DMS53 treated with DMSO at 0.1 percent for 48 hours (cell line): ENCODE data around the gene GALNT9.
A peak's percentile ranks its signal among the peaks of the same experiment; 100 is the strongest.

Source experiments
- DNase-seq: peaks from one replicate; lab custom pipeline; 2025; ENCODE audit not compliant: unreplicated experiment; lab: John Stamatoyannopoulos, UW

Gene GALNT9

DNA sequence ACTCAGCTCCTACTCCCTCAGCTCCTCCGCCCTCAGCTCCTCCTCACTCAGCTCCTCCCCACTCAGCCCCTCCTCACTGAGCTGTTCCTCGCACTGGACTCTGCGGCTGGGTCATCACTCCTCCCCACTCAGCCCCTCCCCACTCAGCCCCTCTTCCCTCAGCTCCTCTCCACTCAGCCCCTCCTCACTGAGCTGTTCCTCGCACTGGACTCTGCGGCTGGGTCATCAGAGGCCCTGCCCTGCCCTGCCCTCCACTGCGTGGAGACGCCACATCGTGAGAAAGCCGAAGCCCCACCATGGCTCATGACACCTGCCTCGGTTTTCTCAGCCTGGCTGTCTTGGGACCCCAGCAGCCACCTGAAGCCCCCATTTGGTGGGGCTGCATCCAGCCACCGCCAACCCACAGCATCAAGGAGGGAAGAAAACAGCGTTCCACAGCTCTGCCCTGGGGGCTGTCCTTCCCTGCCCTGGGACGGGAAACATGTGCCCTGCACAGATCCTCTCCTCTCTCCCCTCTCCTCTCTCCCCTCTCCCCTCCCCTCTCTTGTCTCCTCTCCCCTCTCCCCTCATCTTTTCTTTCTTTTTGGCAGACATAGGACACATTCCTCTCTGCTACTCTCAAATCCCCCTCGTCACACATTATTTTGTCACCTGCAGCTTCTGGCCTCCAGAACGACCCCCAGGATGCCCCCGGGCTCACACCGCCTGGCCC lies 167.4 kb downstream of the GALNT9 start:
- no peak for DNase-seq

DNA sequence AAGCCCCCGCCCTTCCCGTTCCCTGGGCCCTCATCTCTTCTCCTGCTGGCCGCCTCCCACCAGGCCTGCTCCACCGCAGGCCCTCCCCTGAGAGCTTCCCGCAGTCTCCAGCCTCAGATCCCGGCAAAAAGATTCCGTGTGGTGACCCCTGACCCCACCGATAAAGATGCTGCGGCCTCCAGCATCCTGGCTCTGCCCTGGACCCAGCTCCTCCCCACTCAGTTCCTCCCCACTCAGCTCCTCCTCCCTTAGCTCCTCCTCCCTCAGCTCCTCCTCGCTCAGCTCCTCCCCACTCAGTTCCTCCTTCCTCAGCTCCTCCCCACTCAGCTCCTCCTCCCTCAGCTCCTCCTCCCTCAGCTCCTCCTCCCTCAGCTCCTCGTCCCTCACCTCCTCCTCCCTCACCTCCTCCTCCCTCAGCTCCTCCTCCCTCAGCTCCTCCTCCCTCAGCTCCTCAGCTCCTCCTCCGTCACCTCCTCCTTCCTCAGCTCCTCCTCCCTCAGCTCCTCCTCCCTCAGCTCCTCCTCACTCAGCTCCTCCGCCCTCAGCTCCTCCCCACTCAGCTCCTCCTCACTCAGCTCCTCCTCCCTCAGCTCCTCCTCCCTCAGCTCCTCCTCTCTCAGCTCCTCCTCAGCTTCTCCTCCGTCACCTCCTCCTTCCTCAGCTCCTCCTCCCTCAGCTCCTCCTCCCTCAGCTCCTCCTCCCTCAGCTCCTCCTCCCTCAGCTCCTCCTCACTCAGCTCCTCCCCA lies 168.2 kb downstream of the GALNT9 start:
- DNase-seq: no peak

DNA sequence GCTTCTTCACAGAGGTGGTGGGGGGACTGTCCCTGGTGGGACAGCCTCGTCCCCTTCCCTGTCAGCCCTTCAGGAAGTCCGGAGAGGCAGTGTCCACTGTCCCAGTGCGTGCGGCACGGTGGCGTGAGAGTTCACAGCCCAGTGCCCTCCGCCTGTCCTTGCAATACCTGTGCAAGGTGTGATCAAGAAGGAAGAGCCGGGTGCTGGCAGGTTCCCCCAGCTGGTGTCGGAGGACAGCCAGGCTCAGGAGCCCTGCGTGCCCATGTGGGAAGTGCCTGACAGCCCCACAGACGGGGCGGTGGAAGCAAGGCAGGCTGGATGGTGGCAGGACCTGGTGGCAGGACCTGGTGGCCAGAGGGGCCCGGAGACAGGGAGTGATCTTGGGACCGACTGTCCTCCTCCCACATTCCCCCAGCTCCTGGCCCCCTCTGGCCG lies 168.8 kb downstream of the GALNT9 start:
- no peak for DNase-seq

DNA sequence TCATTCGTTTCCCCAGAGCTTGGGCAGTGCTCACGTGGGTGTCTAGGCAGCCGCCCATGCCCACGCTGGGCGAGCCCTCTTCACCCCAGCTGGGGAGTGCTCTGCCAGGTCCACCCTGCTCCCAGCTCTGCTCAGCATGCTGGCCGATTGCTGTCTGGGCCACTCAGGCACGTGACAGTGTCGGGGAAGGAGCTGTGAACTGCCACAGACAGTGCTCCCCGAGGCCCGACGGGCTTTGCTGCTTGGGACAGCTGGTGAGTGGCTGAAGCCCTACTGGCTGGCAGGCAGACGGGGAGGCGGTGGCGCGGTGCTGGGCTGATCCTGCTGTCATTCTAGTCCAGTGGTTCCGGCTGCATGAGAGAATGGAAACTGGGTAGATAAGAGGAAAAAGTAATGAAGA lies 169.4 kb downstream of the GALNT9 start:
- no peak for DNase-seq

- DNase-seq: no peak
Measured at GRCh38 chr12:132159555-132160003, 169.8 kb downstream of the GALNT9 start.

DNA sequence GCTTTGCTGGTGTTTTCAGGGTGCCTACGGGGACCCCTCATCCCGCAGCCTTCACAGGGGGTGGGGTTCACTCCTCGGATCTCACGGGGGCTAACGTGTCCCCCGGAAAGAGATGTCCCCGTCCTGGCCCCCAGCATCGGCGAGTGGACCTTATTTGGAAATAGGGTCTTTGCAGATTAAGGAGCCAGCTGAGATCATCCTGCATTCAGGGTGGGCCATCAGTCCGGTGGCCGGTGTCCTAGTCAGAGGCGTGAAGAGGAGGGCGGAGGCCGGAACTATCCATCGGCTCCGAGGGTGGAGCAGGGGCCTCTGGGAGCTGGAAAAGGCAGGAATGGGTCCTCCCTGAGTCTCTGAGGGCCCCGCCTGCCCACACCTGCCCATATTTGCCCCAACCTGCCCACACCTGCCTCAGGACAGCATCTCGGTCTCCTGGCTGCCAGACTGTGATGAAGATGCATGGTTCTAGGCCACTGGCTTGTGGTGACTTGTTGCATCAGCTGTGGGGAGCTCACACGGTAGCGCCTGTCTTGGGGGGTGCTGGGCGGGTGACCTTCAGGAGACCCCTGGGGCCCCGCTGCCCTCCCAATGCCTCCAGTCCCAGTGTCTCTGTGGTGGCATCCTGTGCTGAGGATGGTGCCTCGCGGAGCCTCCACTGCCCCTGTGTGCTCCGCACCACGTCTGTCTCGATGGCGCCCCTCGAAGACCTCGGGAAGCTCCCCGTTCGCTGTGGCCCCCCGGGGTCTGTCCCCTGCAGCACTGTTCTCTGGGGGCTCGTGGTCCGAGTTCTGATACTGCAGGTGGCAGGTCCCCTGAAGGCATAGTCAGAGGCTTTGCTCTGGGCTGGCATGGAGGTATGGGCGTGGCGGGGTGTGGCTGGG lies 170.5 kb downstream of the GALNT9 start:
- DNase-seq: no peak

DNA sequence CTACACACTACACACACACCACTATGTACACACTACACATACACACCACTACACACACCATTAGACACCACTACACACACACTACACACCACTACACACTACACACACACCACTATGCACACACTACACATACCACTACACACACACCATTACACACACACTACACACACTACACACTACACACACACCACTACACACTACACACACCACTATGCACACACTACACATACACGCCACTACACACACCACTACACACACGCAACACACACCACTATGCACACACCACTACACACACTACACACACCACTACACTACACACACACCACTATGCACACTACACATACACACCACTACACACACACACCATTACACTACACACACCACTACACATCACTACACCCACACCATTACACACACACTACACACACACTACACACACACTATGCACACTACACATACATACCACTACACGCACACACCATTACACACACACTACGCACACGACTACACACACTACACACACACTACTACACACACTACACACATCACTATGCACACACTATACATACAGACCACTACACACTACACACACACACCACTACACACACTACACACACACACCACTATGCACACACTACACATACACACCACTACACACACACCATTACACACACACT lies 171.5 kb downstream of the GALNT9 start:
- DNase-seq: no peak

- no peak for DNase-seq
Measured at GRCh38 chr12:132156573-132157325, 172.6 kb downstream of the GALNT9 start.

DNA sequence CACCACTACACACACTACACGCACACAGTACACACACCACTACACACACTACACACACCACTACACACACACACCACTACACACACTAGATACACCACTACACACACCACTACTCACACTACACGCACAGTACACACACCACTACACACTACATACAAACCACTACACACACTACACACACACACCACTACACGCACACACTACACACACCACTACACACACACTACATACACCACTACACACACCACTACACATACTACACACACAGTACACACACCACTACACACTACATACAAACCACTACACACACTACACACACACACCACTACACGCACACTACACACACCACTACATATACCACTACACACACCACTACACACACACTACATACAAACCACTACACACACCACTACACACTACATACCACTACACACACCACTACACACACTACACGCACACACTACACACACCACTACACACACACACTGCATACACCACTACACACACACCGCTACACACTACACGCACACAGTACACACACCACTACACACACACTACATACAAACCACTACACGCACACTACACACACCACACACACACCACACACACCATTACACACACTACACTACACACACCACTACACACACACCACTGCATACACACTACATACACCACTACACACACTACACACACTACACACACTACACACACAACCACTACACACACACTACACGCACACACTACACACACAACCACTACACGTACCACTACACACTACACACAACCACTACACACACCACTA lies 173.4 kb downstream of the GALNT9 start:
- no peak for DNase-seq

GRCh38 chr12:132154941-132155770 lies 174.2 kb downstream of the GALNT9 start:
- no peak for DNase-seq

DNA sequence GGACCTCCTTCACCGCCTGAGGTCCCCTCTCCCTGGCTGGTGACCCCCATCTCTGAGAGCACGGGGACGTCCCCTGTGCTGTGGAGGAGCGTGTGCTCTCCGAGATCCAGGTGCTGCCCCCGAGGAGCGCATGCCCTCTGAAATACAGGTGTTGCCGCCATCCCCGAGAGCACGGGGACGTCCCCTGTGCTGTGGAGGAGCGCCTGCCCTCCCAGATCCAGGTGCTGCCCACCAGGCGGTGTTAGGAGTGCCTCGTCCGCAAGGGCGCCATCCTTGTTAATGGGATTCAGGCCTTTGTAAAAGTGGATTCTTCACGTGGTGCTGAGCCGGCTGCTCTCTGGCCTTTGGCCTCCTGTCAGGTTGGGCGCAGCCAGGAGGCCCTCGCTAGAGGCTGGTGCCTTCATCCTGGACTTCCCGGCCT lies 175.0 kb downstream of the GALNT9 start:
- no peak for DNase-seq

DNA sequence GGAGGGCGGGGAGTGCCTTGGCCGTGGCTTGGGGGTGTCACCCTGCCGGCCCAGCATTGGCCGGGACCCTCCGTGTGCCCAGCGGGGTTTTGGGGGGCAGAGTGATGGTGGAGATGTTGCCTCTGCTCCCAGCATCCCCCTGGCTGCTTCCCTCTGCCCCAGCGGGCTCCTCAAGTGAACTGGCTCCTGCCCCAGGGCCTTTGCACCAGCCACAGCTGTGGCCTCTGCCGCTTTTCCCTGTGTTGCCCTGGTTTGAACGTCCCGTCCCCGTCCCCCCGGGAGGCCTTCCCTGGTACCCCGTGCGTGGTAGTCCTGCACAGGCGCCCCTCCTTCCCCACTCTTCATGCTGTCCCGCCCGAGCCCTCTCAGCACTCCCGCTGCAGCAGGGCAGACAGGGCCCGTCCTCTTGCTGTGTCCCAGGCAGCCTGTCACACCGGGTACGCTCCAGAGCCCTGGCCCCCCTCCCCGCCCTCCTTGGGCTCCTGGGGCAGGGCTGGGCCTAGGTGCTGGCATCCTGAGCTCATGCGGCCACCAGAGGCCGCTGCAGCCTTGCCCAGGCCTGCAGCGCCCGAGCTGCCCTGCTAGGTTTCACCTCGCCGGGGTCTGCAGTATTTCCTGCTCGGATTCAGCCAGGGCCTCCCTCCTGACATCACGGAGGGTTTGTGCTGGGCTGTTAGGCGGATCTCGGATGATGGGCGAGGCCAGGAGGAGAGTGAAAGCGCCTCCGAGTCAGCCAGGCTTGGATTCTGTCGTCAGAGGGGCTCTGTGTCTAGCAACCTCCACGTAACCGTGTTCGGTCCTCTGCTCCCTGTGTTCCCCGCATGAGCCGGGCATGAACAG lies 175.7 kb downstream of the GALNT9 start:
- peak; percentile 62 for DNase-seq

DNA sequence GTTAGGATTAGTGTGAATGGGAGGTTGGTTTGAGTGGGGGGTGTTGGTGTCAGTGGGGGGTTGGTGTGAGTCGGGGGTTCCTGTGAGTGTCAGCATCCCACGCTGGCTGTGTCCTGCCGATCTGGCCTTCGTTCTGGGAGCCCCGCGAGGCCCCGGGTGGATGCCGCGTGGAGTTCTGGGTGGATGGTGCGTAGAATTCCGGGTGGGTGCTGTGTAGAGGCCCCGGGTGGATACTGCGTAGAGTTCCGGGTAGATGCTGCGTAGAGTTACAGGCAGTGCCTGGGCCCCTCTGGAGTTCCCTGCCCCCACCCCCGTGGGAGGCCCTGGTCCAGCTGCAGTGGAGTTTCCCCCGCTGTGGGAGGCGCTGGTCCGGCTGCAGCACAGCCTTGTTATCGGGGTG lies 176.4 kb downstream of the GALNT9 start:
- no peak for DNase-seq

GRCh38 chr12:132152411-132152821 lies 177.0 kb downstream of the GALNT9 start:
- DNase-seq: no peak

DNA sequence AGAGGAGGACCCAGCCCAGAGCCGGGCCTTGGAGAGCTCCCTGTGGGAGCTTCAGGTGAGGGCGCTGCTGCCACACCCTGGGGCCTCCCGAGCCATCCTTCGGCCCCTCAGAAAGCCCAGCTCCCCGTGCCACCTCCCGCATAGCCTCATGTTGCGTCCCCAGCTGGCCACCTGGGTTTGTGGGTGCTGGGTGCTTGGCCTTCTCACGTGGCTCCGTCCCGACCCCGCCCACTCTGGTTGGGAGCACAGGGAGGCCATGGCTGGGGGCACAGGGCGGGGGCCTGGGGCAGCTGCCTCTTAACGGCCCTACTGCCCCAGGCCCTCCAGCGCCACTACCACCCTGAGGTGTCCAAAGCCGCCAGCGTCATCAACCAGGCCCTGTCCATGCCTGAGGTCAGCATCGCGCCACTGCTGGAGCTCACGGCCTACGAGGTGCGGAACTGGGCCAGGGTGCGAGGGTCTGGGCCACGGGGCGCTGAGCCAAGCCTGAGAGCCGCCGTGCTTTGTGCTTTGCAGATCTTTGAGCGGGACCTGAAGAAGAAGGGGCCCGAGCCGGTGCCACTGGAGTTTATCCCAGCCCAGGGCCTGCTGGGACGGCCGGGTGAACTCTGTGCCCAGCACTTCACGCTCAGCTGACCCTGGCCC lies 177.5 kb downstream of the GALNT9 start:
- no peak for DNase-seq

- DNase-seq: no peak
Measured at GRCh38 chr12:132151145-132151765, 178.1 kb downstream of the GALNT9 start.

GRCh38 chr12:132150780-132151144 lies 178.6 kb downstream of the GALNT9 start:
- DNase-seq: no peak
